Esophagus muscularis mucosa (tissue), 4 donors: ENCODE measurements around the gene PDIA5. TPM values are rescaled to one million over a fixed set of nuclear protein-coding genes. Genes with fewer than 3 reads are reported as not detected.

Source experiments
- DNase-seq: peaks from one replicate; pipeline ENCODE4 v3.0.0-alpha.2; 2017; ENCODE audit errors: extremely low spot score
- H3K27ac ChIP-seq, 4 donors: fragments of 200-600 bp; sonication (generic); replicated peaks in 1 of 4; 1 replicate in 3 of 4; 2 replicates in 1 of 4; pipeline ENCODE4 v1.5.1; 2016 to 2019; ENCODE audit warnings: mild to moderate bottlenecking in 1 of 4
- H3K27me3 ChIP-seq, 4 donors: fragments of 200-600 bp; sonication (generic); one replicate each; pipeline versions ENCODE4 v1.5.1 to v1.6.0; 2016 to 2019
- H3K36me3 ChIP-seq, 4 donors: fragments of 200-600 bp; sonication (generic); one replicate each; pipeline ENCODE4 v1.5.1; 2016 to 2019
- H3K4me1 ChIP-seq, 4 donors: fragments of 200-600 bp; sonication (generic); one replicate each; pipeline ENCODE4 v1.5.1; 2016 to 2019
- H3K4me3 ChIP-seq, 4 donors: fragments of 200-600 bp; sonication (generic); 1 replicate in 2 of 4; 2 replicates in 2 of 4; pipeline ENCODE4 v1.5.1; 2016 to 2019; ENCODE audit warnings: mild to moderate bottlenecking in 4 of 4, moderate library complexity in 1 of 4
- H3K9me3 ChIP-seq, 4 donors: fragments of 200-600 bp; sonication (generic); 1 replicate in 3 of 4; 2 replicates in 1 of 4; pipeline ENCODE4 v1.5.1; 2016 to 2019
- CTCF ChIP-seq, 3 experiments: fragments of 200-600 bp in 2 of 3; fragments of 450-650 bp in 1 of 3; sonication (generic) in 2 of 3; IDR thresholded peaks; one replicate each; pipeline ENCODE4 v1.5.1; 2017 to 2019; ENCODE audit warnings: antibody characterized with exemption in 3 of 3, mild to moderate bottlenecking in 2 of 3, moderate library complexity in 1 of 3
- EP300 ChIP-seq: sonication (generic); formaldehyde crosslinking; IDR thresholded peaks from one replicate; pipeline ENCODE4 v1.6.1; 2017; ENCODE audit warnings: antibody characterized with exemption
- POLR2A ChIP-seq: fragments of 450-650 bp; IDR thresholded peaks from one replicate; pipeline ENCODE4 v1.6.1; 2017; ENCODE audit warnings: antibody characterized with exemption, moderate library complexity, mild to moderate bottlenecking, low read depth
- POLR2AphosphoS5 ChIP-seq, 2 donors: sonication (generic); formaldehyde crosslinking; IDR thresholded peaks; one replicate each; pipeline ENCODE4 v1.6.1; 2017; ENCODE audit warnings: antibody characterized with exemption in 2 of 2
- WGBS: methylation state at CpG from one replicate; pipeline ENCODE4 v1.1.5; 2018; 5-methylcytosine and 5-hydroxymethylcytosine counted together
- intact Hi-C: fragments of 100-400 bp; cut with DNase I; formaldehyde crosslinking; loops from one replicate; pipeline ENCODE4 v1.15.1; 2023
- total RNA-seq, 4 donors: library from RNA; depleted of rRNA; stranded (reverse); fragments of >200 nt; gene quantifications; one replicate each; pipeline versions ENCODE4 v1.1.0 to v1.2.1, GENCODE V29; 2016

Gene PDIA5
- total RNA-seq, 4 donors from 2014 or later = 12.5 to 16.4 (median 15.1) TPM

GRCh38 chr3:123060054-123060453, 6.8 kb upstream of the PDIA5 start:
- no peak for TF ChIP-seq EP300
- TF ChIP-seq POLR2AphosphoS5 (IDR thresholded peaks at IDR 0.05) = no peak
- no peaks in the 10 kb centered on the region for H3K4me1 ChIP-seq
- no peak overlapping the region for H3K4me3 ChIP-seq
- H3K27me3 ChIP-seq = no peaks in the 10 kb centered on the region
- DNase-seq = no peak
- H3K27ac ChIP-seq = no peak overlapping the region
- H3K36me3 ChIP-seq = no peaks in the 10 kb centered on the region
- intact Hi-C loops = loop anchor here (10.0 kb wide), 1 partner anchor 145 kb away; the partner anchor contains the start of gene SEC22A
- no peaks in the 10 kb centered on the region for H3K9me3 ChIP-seq

- DNase-seq = no peak
- no peak for TF ChIP-seq POLR2A
- TF ChIP-seq POLR2AphosphoS5 (IDR thresholded peaks at IDR 0.05) = no peak
- TF ChIP-seq CTCF (IDR thresholded peaks at IDR 0.05) = no peak
- no peak for TF ChIP-seq EP300
- no peak overlapping the region for H3K27ac ChIP-seq
- H3K4me3 ChIP-seq = no peak overlapping the region
- intact Hi-C loops = loop anchor here (10.0 kb wide), 1 partner anchor 143 kb away; the partner anchor contains the start of gene SEC22A
- no peaks in the 10 kb centered on the region for H3K36me3 ChIP-seq
- 81% methylated on average over 7 of the region's 7 CpGs for WGBS
- H3K9me3 ChIP-seq = no peaks in the 10 kb centered on the region
- H3K27me3 ChIP-seq = no peaks in the 10 kb centered on the region
- H3K4me1 ChIP-seq = peaks cover 4 to 8% (median 6%) of the 10 kb centered on the region in 4 donors
These were observed 5.0 kb upstream of the PDIA5 start for GRCh38 chr3:123061856-123062255.

GRCh38 chr3:123063034-123063433, 3.8 kb upstream of the PDIA5 start:
- 92% methylated on average over 6 of the region's 6 CpGs for WGBS
- intact Hi-C loops = loop anchor here (10.0 kb wide), 1 partner anchor 142 kb away; the partner anchor contains the start of gene SEC22A

GRCh38 chr3:123064506-123064905, 2.3 kb upstream of the PDIA5 start:
- intact Hi-C loops = loop anchor here (10.0 kb wide), 1 partner anchor 140 kb away; the partner anchor contains the start of gene SEC22A
- Histone ChIP-seq H3K27me3 (no peaks in the 10 kb centered on the region), H3K4me3 (no peak overlapping the region), H3K4me1 (peaks cover 19 to 27% (median 23%) of the 10 kb centered on the region in 4 donors), H3K9me3 (no peaks in the 10 kb centered on the region), H3K36me3 (no peaks in the 10 kb centered on the region), H3K27ac (no peak overlapping the region)
- 96% methylated on average over 4 of the region's 4 CpGs for WGBS
- TF ChIP-seq CTCF (IDR thresholded peaks at IDR 0.05) (no peak), POLR2AphosphoS5 (IDR thresholded peaks at IDR 0.05) (no peak), POLR2A (no peak), EP300 (no peak)
- no peak for DNase-seq

More at GRCh38 chr3:123063034-123063433, 3.8 kb upstream of the PDIA5 start:
- H3K36me3 ChIP-seq = no peaks in the 10 kb centered on the region
- H3K27me3 ChIP-seq = no peaks in the 10 kb centered on the region
- no peak for DNase-seq
- H3K9me3 ChIP-seq = no peaks in the 10 kb centered on the region
- TF ChIP-seq CTCF (IDR thresholded peaks at IDR 0.05) (no peak), EP300 (no peak), POLR2A (no peak), POLR2AphosphoS5 (IDR thresholded peaks at IDR 0.05) (no peak)
- peaks cover 10 to 15% (median 13%) of the 10 kb centered on the region in 4 donors for H3K4me1 ChIP-seq
- no peak overlapping the region for H3K4me3 ChIP-seq
- H3K27ac ChIP-seq = no peak overlapping the region

- no peaks in the 10 kb centered on the region for H3K36me3 ChIP-seq
- WGBS = 0% methylated on average over 1 of the region's 1 CpG
- intact Hi-C loops = loop anchor here (10.0 kb wide), 1 partner anchor 140 kb away; the partner anchor contains the start of gene SEC22A
- no peak overlapping the region for H3K27ac ChIP-seq
- H3K27me3 ChIP-seq = no peaks in the 10 kb centered on the region
- H3K9me3 ChIP-seq = no peaks in the 10 kb centered on the region
- DNase-seq = no peak
- no peak for TF ChIP-seq CTCF (IDR thresholded peaks at IDR 0.05)
- no peak for TF ChIP-seq EP300
- no peak for TF ChIP-seq POLR2A
- TF ChIP-seq POLR2AphosphoS5 (IDR thresholded peaks at IDR 0.05) = no peak
- no peak overlapping the region for H3K4me3 ChIP-seq
- peaks cover 19 to 27% (median 23%) of the 10 kb centered on the region in 4 donors for H3K4me1 ChIP-seq
These were observed 1.9 kb upstream of the PDIA5 start for GRCh38 chr3:123064914-123065313.
